Measurements from ENCODE around the gene ALG12.

Gene ALG12

GRCh38 chr22:49943405-49943765, 25.1 kb upstream of the ALG12 start:
- no peak overlapping the region for H3K4me3 Mint-ChIP-seq
- H3K9me3 Mint-ChIP-seq, result no peaks in the 10 kb centered on the region
- peaks cover 3% of the 10 kb centered on the region for H3K36me3 Mint-ChIP-seq (ENCODE audit: low read depth)
- H3K27me3 Mint-ChIP-seq (ENCODE audit: low read depth), result no peaks in the 10 kb centered on the region
- H3K4me1 Mint-ChIP-seq (ENCODE audit: low read depth), result peaks cover 12% of the 10 kb centered on the region
- H3K27ac Mint-ChIP-seq, result no peak overlapping the region

- no peaks in the 10 kb centered on the region for H3K27me3 Mint-ChIP-seq (ENCODE audit: low read depth)
- H3K4me1 Mint-ChIP-seq (ENCODE audit: low read depth), result peaks cover 12% of the 10 kb centered on the region
- H3K27ac Mint-ChIP-seq, result no peak overlapping the region
- H3K36me3 Mint-ChIP-seq (ENCODE audit: low read depth), result peaks cover 3% of the 10 kb centered on the region
- H3K9me3 Mint-ChIP-seq, result no peaks in the 10 kb centered on the region
- H3K4me3 Mint-ChIP-seq, result no peak overlapping the region
Observed at GRCh38 chr22:49942565-49943404, 24.5 kb upstream of the ALG12 start.

GRCh38 chr22:49941507-49942316, 23.5 kb upstream of the ALG12 start:
- Mint-ChIP-seq H3K4me1 (ENCODE audit: low read depth) (peaks cover 14% of the 10 kb centered on the region), H3K36me3 (ENCODE audit: low read depth) (peaks cover 3% of the 10 kb centered on the region), H3K27ac (no peak overlapping the region), H3K9me3 (no peaks in the 10 kb centered on the region), H3K4me3 (no peak overlapping the region), H3K27me3 (ENCODE audit: low read depth) (no peaks in the 10 kb centered on the region)

- no peaks in the 10 kb centered on the region for H3K27me3 Mint-ChIP-seq (ENCODE audit: low read depth)
- peaks cover 15% of the 10 kb centered on the region for H3K4me1 Mint-ChIP-seq (ENCODE audit: low read depth)
- no peak overlapping the region for H3K4me3 Mint-ChIP-seq
- H3K27ac Mint-ChIP-seq, result no peak overlapping the region
- H3K36me3 Mint-ChIP-seq (ENCODE audit: low read depth), result peaks cover 3% of the 10 kb centered on the region
- H3K9me3 Mint-ChIP-seq, result no peaks in the 10 kb centered on the region
Observed at GRCh38 chr22:49938565-49939136, 20.4 kb upstream of the ALG12 start.

GRCh38 chr22:49937758-49938564, 19.7 kb upstream of the ALG12 start:
- no peaks in the 10 kb centered on the region for H3K27me3 Mint-ChIP-seq (ENCODE audit: low read depth)
- H3K4me1 Mint-ChIP-seq (ENCODE audit: low read depth), result peaks cover 20% of the 10 kb centered on the region
- H3K27ac Mint-ChIP-seq, result no peak overlapping the region
- no peaks in the 10 kb centered on the region for H3K9me3 Mint-ChIP-seq
- H3K4me3 Mint-ChIP-seq, result no peak overlapping the region
- peaks cover 3% of the 10 kb centered on the region for H3K36me3 Mint-ChIP-seq (ENCODE audit: low read depth)

DNA sequence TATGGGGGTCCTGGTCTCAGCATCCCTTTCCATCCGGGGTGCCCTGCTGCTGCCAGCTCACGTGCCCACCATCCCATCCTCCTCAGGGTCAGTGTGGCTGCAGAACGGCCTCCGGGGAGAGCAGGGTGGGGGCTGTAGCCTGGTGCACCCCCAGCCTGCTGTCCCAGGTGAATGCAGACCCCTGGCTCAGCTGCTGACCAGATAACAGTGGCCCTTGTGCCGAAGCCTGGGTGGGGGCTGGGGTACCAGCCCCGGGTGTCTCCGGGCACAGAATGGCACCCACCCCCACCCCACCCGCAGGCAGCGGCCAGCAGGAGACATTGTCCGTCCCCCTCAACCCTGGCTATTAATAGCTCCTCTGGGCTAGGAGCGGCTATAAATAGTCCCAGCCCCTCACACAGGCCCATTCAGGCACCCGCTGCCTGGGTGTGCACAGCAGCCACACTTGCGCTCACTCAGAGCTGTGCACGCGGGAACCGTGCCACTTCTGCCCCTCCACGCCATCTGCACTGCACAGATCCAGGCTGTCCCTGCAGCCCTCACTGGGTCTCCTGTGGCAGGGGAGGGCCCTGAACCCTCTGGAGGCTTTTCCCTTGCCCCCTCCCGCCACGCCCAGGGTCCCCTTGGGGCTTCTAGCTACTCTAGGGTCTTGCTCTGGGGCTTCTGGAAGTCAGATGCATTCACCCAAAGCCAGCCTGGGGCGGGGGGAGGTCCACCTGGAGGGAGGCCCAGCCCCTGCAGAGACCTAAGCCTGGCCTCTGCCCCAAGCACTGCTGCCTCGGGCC, 18.9 kb upstream of the ALG12 start:
- H3K27ac Mint-ChIP-seq, result peak overlapping the region; percentile 82
- H3K9me3 Mint-ChIP-seq, result no peaks in the 10 kb centered on the region
- peak overlapping the region; percentile 65 for H3K4me3 Mint-ChIP-seq
- no peaks in the 10 kb centered on the region for H3K27me3 Mint-ChIP-seq (ENCODE audit: low read depth)
- H3K4me1 Mint-ChIP-seq (ENCODE audit: low read depth), result peaks cover 20% of the 10 kb centered on the region
- peaks cover 3% of the 10 kb centered on the region for H3K36me3 Mint-ChIP-seq (ENCODE audit: low read depth)

- Mint-ChIP-seq H3K9me3 (no peaks in the 10 kb centered on the region), H3K27me3 (ENCODE audit: low read depth) (no peaks in the 10 kb centered on the region), H3K4me1 (ENCODE audit: low read depth) (peaks cover 21% of the 10 kb centered on the region), H3K36me3 (ENCODE audit: low read depth) (peaks cover 3% of the 10 kb centered on the region), H3K4me3 (peak overlapping the region; percentile 65), H3K27ac (peak overlapping the region; percentile 82)
Observed at GRCh38 chr22:49936018-49936972, 18.1 kb upstream of the ALG12 start.

DNA sequence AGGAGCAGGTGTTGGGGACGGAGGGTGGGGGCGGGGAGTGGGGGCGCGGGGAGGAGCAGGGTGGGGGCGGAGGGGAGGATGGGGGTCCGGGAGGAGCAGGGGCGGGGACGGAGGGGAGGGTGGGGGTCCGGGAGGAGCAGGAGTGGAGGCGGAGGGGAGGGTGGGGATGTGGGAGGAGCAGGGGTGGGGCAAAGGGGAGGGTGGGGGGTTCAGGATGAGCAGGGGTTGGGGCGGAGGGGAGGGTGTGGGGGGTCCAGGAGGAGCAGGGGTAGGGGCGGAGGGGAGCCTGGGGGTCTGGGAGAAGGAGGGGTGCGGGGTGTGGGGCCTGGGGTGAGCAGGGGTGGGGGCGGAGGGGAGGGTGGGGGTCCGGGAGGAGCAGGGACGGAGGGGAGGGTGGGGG, 17.3 kb upstream of the ALG12 start:
- peaks cover 21% of the 10 kb centered on the region for H3K4me1 Mint-ChIP-seq (ENCODE audit: low read depth)
- H3K27ac Mint-ChIP-seq, result peak overlapping the region; percentile 82
- no peaks in the 10 kb centered on the region for H3K27me3 Mint-ChIP-seq (ENCODE audit: low read depth)
- H3K4me3 Mint-ChIP-seq, result peak overlapping the region; percentile 37
- H3K9me3 Mint-ChIP-seq, result no peaks in the 10 kb centered on the region
- no peaks in the 10 kb centered on the region for H3K36me3 Mint-ChIP-seq (ENCODE audit: low read depth)

DNA sequence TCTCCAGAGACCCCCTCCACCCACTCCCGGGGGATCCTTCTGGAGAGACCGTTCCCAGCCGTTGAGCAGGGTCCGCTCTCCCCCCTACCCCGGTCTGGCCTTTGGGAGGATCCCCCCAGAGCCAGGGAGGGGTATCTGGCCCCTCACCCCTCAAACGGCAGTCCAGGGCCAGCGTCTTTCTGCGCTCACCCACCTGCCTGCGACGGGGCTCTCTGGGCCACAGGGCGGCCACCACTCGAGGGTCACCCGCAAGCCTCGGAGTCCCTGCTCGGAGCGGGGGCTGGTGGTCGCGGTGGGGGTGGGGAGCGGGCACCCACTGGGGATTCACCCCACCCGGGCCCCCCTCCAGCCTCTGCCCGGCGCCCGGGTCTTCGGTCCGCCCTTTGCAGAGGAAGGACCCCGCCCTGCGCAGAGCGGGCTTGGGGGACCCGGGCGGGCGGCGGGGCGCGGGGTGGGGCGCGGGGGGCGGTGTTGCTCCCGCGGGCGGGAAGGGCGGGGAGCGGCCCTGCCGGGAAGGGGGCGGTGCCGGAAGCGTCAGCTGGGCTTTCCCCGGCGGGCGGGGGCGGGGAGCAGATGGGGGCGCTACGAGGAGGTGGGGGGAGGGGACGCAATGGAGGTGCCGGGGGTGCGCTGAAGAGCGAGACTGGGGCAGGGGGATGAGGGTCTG, 16.8 kb upstream of the ALG12 start:
- H3K9me3 Mint-ChIP-seq, result no peaks in the 10 kb centered on the region
- peaks cover 21% of the 10 kb centered on the region for H3K4me1 Mint-ChIP-seq (ENCODE audit: low read depth)
- no peaks in the 10 kb centered on the region for H3K36me3 Mint-ChIP-seq (ENCODE audit: low read depth)
- H3K4me3 Mint-ChIP-seq, result peak overlapping the region; percentile 65
- H3K27ac Mint-ChIP-seq, result peak overlapping the region; percentile 82
- no peaks in the 10 kb centered on the region for H3K27me3 Mint-ChIP-seq (ENCODE audit: low read depth)

GRCh38 chr22:49934160-49934890, 16.1 kb upstream of the ALG12 start:
- Mint-ChIP-seq H3K27ac (peak overlapping the region; percentile 77), H3K27me3 (ENCODE audit: low read depth) (no peaks in the 10 kb centered on the region), H3K36me3 (ENCODE audit: low read depth) (no peaks in the 10 kb centered on the region), H3K9me3 (no peaks in the 10 kb centered on the region), H3K4me1 (ENCODE audit: low read depth) (peaks cover 21% of the 10 kb centered on the region), H3K4me3 (peak overlapping the region; percentile 66)

- Mint-ChIP-seq H3K4me1 (ENCODE audit: low read depth) (peaks cover 21% of the 10 kb centered on the region), H3K27ac (peak overlapping the region; percentile 73), H3K36me3 (ENCODE audit: low read depth) (no peaks in the 10 kb centered on the region), H3K27me3 (ENCODE audit: low read depth) (no peaks in the 10 kb centered on the region), H3K4me3 (peak overlapping the region; percentile 66), H3K9me3 (no peaks in the 10 kb centered on the region)
Observed at GRCh38 chr22:49933236-49934159, 15.3 kb upstream of the ALG12 start.
